Fibroblast of villous mesenchyme (primary cell): ENCODE data around the gene RGS6. TPM values are rescaled to one million over a fixed set of nuclear protein-coding genes. Genes with fewer than 3 reads are reported as not detected.
"Not testable (repeated sequence)": the region's sequence is repeated elsewhere in the genome, so short reads cannot be mapped to it uniquely, and the experiment has no call there.

Experiments used
- DNase-seq: peaks from one replicate; pipeline ENCODE4 v3.0.0-alpha.2; 2010; ENCODE audit warnings: low read depth
- H3K4me3 ChIP-seq: 2 replicates; pipeline ENCODE4 v1.5.1; 2011; ENCODE audit warnings: low read depth, mild to moderate bottlenecking, low read length
- CTCF ChIP-seq: IDR thresholded peaks from 2 replicates; pipeline ENCODE4 v1.5.1; 2012; ENCODE audit warnings: low read depth, mild to moderate bottlenecking, low read length; ENCODE audit not compliant: insufficient read depth
- total RNA-seq: library from RNA; depleted of rRNA; stranded (reverse); fragments of >200 nt; gene quantifications from 2 replicates; pipeline ENCODE4 v1.2.3, GENCODE V29; 2012

The RGS6 gene
- total RNA-seq, 1 donor = not detected

DNA sequence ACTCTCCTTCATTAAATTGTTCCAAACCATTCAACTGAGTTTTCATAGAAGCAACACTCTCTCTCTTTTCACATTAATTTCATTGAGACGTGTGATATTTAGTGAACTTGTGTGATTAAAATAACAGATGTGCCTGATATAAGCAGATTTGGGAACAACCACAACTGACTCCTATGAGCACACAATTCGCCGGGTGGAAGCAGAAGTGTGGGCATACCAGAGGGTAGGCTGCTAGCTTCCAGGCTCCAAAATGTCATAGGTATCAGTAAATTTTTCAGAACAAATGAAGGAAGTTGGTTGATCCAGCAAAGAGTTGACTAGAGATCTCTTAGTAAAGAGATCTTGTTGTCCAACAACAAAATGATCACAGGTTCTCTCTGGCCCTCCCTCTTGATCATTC lies 532.0 kb downstream of the RGS6 start:
- DNase-seq = no peak
- TF ChIP-seq CTCF = no peak
- no peak overlapping the region for H3K4me3 ChIP-seq

- DNase-seq = no peak
- H3K4me3 ChIP-seq = no peak overlapping the region
- TF ChIP-seq CTCF = no peak
Measured at GRCh38 chr14:72466325-72466724, 534.1 kb downstream of the RGS6 start.

DNA sequence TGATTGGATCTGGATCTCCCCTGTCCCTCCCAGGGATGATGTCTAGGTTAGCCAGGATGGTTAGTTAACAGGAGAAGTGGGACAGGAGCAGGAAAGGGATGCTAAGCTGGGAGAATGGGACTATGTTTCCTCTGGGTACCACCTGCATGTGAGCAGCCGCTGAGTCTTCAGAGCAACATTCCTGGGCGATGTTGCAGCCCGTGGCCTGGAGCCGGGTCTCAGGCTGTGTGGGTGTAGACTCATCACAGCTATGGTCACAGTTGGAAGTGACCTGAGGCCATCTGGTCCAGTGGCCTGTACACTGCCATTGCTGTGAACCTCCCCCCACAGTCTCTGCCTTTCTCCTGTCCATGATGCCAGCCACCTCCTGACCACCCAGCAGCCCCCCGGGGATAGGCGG lies 539.1 kb downstream of the RGS6 start:
- DNase-seq = no peak
- no peak overlapping the region for H3K4me3 ChIP-seq
- TF ChIP-seq CTCF = no peak

- TF ChIP-seq CTCF = no peak
- DNase-seq = no peak
- no peak overlapping the region for H3K4me3 ChIP-seq
Measured at GRCh38 chr14:72472845-72473244, 540.6 kb downstream of the RGS6 start.

GRCh38 chr14:72476657-72477499 lies 544.6 kb downstream of the RGS6 start:
- peak; percentile 74 for DNase-seq
- TF ChIP-seq CTCF = no peak
- no peak overlapping the region for H3K4me3 ChIP-seq

- H3K4me3 ChIP-seq, DNase-seq: not testable (repeated sequence)
Measured at GRCh38 chr14:72477578-72477977, 545.3 kb downstream of the RGS6 start.

DNA sequence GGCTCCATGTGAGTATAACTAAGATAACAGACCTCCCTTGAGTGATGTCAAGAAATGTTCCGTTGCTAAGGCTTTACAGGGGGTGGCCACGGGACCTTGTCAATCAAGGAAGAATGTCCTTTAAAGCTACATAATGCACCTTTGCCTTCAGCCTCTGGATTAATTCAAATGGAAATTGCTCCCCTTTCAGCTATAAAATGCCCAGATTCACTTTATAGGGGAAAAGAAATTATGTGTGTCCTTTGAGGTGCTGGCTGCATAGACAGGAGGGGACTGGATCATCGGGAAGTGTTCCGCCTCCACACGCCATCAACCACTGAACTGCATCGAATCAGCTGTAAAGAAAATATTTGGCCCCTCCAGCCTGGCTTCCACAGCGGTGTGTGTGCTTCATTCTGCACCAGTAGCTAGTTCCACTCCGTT lies 546.3 kb downstream of the RGS6 start:
- no peak for DNase-seq
- no peak overlapping the region for H3K4me3 ChIP-seq
- no peak for TF ChIP-seq CTCF
